Prostate gland (tissue), 2 donors: ENCODE measurements around the gene ADAMTS12. TPM values are rescaled to one million over a fixed set of nuclear protein-coding genes. Genes with fewer than 3 reads are reported as not detected.

ENCODE experiments used
- DNase-seq: peaks from one replicate; pipeline ENCODE4 v3.0.0-alpha.2; 2019; ENCODE audit warnings: low spot score
- H3K27ac ChIP-seq, 2 donors: fragments of 200-600 bp; sonication (generic); 2 replicates each; pipeline ENCODE4 v1.5.1; 2017 to 2019
- H3K27me3 ChIP-seq: fragments of 200-600 bp; sonication (generic); replicated peaks from 2 replicates; pipeline ENCODE4 v1.5.1; 2019; ENCODE audit not compliant: insufficient read depth
- H3K36me3 ChIP-seq, 2 donors: fragments of 200-600 bp; sonication (generic); 1 replicate in 1 of 2; 2 replicates in 1 of 2; pipeline versions ENCODE4 v1.5.1 to v1.8.1; 2017 to 2019
- H3K4me1 ChIP-seq: fragments of 200-600 bp; sonication (generic); replicated peaks from 2 replicates; pipeline ENCODE4 v1.5.1; 2019
- H3K4me3 ChIP-seq, 2 donors: fragments of 200-600 bp; sonication (generic); 2 replicates each; pipeline ENCODE4 v1.5.1; 2017 to 2019
- H3K9me3 ChIP-seq: fragments of 200-600 bp; sonication (generic); 2 replicates; pipeline ENCODE4 v1.5.1; 2017
- CTCF ChIP-seq, 4 experiments: fragments of 200-600 bp in 2 of 4; fragments of 450-650 bp in 2 of 4; sonication (generic) in 2 of 4; IDR thresholded peaks; 1 replicate in 3 of 4; 2 replicates in 1 of 4; pipeline ENCODE4 v1.5.1; 2016 to 2019; ENCODE audit warnings: antibody characterized with exemption in 4 of 4, mild to moderate bottlenecking in 2 of 4, moderate library complexity in 2 of 4
- POLR2A ChIP-seq: fragments of 450-650 bp; IDR thresholded peaks from one replicate; pipeline ENCODE4 v1.6.1; 2016; ENCODE audit warnings: antibody characterized with exemption, mild to moderate bottlenecking
- POLR2AphosphoS5 ChIP-seq: sonication (generic); formaldehyde crosslinking; IDR thresholded peaks from one replicate; pipeline ENCODE4 v1.6.1; 2017; ENCODE audit warnings: antibody characterized with exemption
- WGBS: methylation state at CpG from one replicate; pipeline ENCODE4 v1.1.5; 2018; 5-methylcytosine and 5-hydroxymethylcytosine counted together
- intact Hi-C: fragments of 100-400 bp; cut with DNase I; formaldehyde crosslinking; loops from one replicate; pipeline ENCODE4 v1.14.2; 2022
- total RNA-seq, 2 donors: library from RNA; depleted of rRNA; stranded (reverse); fragments of >200 nt; gene quantifications; one replicate each; pipeline ENCODE4 v1.1.0, GENCODE V29; 2016

ADAMTS12 gene
- total RNA-seq, 2 donors from 2014 or later, result 0.09 to 3.7 TPM

GRCh38 chr5:33828626-33829308, 63.0 kb downstream of the ADAMTS12 start:
- no peak for DNase-seq
- H3K27me3 ChIP-seq, result no peaks in the 10 kb centered on the region
- H3K9me3 ChIP-seq, result no peaks in the 10 kb centered on the region
- no peaks in the 10 kb centered on the region for H3K36me3 ChIP-seq
- no peaks in the 10 kb centered on the region for H3K4me1 ChIP-seq
- 91% methylated on average over 7 of the region's 7 CpGs for WGBS
- no peak overlapping the region for H3K4me3 ChIP-seq
- TF ChIP-seq CTCF (IDR thresholded peaks at IDR 0.05) (no peak), POLR2A (no peak), POLR2AphosphoS5 (no peak)
- no peak overlapping the region for H3K27ac ChIP-seq
- intact Hi-C loops, result no loop called here

DNA sequence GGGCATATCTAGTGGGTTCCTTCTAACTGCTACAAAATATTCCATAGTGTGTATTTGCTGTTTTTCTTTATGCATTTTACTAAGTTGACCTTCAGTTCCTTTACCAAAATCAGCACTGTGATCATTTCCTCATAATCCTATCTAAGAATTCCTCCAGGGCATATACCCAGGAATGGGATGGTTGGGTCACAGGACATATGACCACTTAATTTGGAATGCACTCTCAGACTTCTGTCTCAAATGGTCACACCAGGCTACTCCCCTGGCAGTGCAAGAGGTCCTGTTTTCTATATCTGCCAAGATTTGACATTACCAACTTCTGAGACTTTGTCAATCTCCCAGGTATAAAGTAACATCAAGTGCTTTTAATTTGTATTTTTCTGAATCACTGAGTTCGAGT, 63.9 kb downstream of the ADAMTS12 start:
- Histone ChIP-seq H3K4me1 (no peaks in the 10 kb centered on the region), H3K27me3 (no peaks in the 10 kb centered on the region), H3K4me3 (no peak overlapping the region), H3K27ac (no peak overlapping the region), H3K9me3 (no peaks in the 10 kb centered on the region), H3K36me3 (no peaks in the 10 kb centered on the region)
- WGBS, result 91% methylated on average over 1 of the region's 1 CpG
- no peak for DNase-seq
- no peak for TF ChIP-seq POLR2AphosphoS5
- TF ChIP-seq POLR2A, result no peak
- no peak for TF ChIP-seq CTCF (IDR thresholded peaks at IDR 0.05)
- intact Hi-C loops, result no loop called here

DNA sequence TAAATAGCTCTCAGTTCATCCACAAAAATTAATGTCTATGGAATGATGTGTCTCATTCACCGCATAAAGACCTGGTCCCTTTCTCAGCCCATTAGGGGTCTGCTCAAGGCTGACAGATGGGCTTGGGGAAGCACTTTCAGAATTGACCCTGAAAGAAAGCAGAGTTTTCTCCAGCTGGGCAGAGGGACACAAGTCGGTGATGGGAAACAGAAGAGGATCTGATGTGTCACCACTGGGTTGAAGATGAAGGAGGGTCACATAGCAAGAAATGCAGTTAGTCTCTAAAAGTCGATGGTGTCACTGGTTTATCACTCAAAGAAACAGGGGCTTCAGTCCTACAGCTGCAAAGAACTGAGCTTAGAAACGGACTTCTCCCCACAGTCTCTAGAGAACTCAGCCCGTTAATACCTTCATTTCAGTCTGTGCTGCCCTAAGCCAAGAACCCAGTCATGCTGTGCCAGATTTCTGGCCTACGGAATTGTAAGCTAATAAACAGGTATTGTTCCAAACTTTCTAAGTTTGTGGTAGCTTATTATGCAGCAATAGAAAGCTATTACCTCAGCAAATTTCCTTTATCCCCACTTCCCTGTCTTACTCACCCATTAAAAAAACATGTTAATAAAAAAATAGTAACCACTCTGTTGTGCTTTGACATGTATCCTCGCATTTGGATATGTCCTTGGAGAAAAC, 64.6 kb downstream of the ADAMTS12 start:
- WGBS, result 84% methylated on average over 7 of the region's 7 CpGs
- H3K27me3 ChIP-seq, result no peaks in the 10 kb centered on the region
- H3K4me3 ChIP-seq, result no peak overlapping the region
- H3K4me1 ChIP-seq, result no peaks in the 10 kb centered on the region
- intact Hi-C loops, result no loop called here
- no peak overlapping the region for H3K27ac ChIP-seq
- no peaks in the 10 kb centered on the region for H3K36me3 ChIP-seq
- no peaks in the 10 kb centered on the region for H3K9me3 ChIP-seq
- TF ChIP-seq POLR2AphosphoS5, result no peak
- TF ChIP-seq CTCF (IDR thresholded peaks at IDR 0.05), result no peak
- no peak for TF ChIP-seq POLR2A
- DNase-seq, result no peak

DNA sequence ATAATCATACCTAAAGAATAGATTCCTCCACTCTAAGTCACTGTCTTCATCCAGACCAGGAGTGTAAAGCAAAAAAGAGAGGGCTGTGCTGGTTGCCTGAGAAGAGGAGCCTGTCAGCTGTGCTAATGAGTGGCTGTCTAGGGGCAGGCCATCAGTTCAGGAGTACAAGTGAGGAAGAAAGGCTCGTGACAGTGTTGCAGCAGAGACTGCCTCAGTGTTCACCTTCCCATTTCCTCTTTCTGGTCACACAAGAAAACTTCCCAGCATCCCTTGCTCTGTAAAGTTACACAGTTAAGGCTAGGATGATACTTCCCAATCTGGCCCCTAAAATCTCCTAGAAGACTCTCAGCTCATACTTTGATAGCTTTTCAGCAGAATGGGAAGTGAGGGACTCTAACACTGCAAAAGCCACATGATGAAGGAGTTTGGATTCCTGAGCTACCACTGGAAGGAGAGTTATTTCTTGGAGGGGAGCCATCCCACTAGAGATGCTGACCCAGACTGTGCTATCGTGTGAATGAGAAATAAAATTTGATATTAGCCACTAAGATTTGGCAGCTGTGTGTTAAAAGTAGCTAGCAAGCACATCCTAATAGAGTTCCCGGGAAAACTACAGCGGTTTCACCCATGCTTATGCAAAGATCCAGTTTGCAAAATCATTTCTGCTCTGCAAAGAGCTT, 67.1 kb downstream of the ADAMTS12 start:
- 57% methylated on average over 4 of the region's 4 CpGs for WGBS
- no peak for TF ChIP-seq POLR2AphosphoS5
- no peak for TF ChIP-seq POLR2A
- no peak for TF ChIP-seq CTCF (IDR thresholded peaks at IDR 0.05)
- Histone ChIP-seq H3K9me3 (no peaks in the 10 kb centered on the region), H3K4me3 (no peak overlapping the region), H3K36me3 (no peaks in the 10 kb centered on the region), H3K4me1 (no peaks in the 10 kb centered on the region), H3K27ac (no peak overlapping the region), H3K27me3 (no peaks in the 10 kb centered on the region)
- intact Hi-C loops, result no loop called here
- DNase-seq, result no peak
